B cell (primary cell): Measurements from ENCODE around the gene FURIN. TPM values are rescaled to one million over a fixed set of nuclear protein-coding genes. Genes with fewer than 3 reads are reported as not detected.
"Not testable (repeated sequence)": the region's sequence is repeated elsewhere in the genome, so short reads cannot be mapped to it uniquely, and the experiment has no call there.

ENCODE experiments used
- ATAC-seq: fragments of 200-7000 bp; cut with Tn5 transposase; one replicate; pipeline ENCODE4 v1.10.0; 2021; ENCODE audit warnings: low read depth, mild to moderate bottlenecking, moderate number of reproducible peaks, moderate library complexity
- CTCF ChIA-PET: fragments of 350-600 bp; sonication (Branson Sonifier 250); formaldehyde crosslinking; loops from one replicate; lab custom pipeline; 2021; ENCODE audit warnings: antibody characterized with exemption, inconsistent platforms; lab: Charles Lee
- POLR2A ChIA-PET: fragments of 350-600 bp; sonication (Branson Sonifier 250); formaldehyde crosslinking; loops from one replicate; lab custom pipeline; 2021; ENCODE audit warnings: antibody characterized with exemption; lab: Charles Lee
- DNase-seq: peaks from one replicate; pipeline ENCODE4 v3.0.0; 2013
- H2AFZ ChIP-seq: 2 replicates; pipeline ENCODE4 v1.6.1; 2012; ENCODE audit warnings: mild to moderate bottlenecking, low read depth, low read length; ENCODE audit not compliant: insufficient read depth, poor library complexity, severe bottlenecking
- H3K27ac ChIP-seq, 2 donors: 1 replicate in 1 of 2; 2 replicates in 1 of 2; pipeline ENCODE4 v1.5.1; 2012 to 2013; ENCODE audit warnings: low read length in 2 of 2, mild to moderate bottlenecking in 2 of 2, moderate library complexity in 1 of 2
- H3K27me3 ChIP-seq, 4 experiments: fragments of 200-600 bp in 1 of 4; sonication (generic) in 1 of 4; replicated peaks in 1 of 4; 1 replicate in 2 of 4; 2 replicates in 2 of 4; pipeline versions ENCODE4 v1.6.1 to v1.7.0; 2013 to 2016; ENCODE audit warnings: low read length in 3 of 4, mild to moderate bottlenecking in 2 of 4, mixed read lengths in 1 of 4, moderate library complexity in 1 of 4; ENCODE audit not compliant: insufficient read depth in 4 of 4, control insufficient read depth in 3 of 4; ENCODE audit errors: control extremely low read depth in 1 of 4
- H3K36me3 ChIP-seq, 2 experiments: replicated peaks in 1 of 2; 1 replicate in 1 of 2; 2 replicates in 1 of 2; pipeline versions ENCODE4 v1.6.1 to v1.7.1; 2013; ENCODE audit warnings: low read length in 1 of 2; ENCODE audit not compliant: insufficient read depth in 2 of 2, control insufficient read depth in 1 of 2; ENCODE audit errors: control extremely low read depth in 1 of 2, extremely low read depth in 1 of 2
- H3K4me1 ChIP-seq, 2 donors: fragments of 200-600 bp in 1 of 2; sonication (generic) in 1 of 2; 1 replicate in 1 of 2; 2 replicates in 1 of 2; pipeline versions ENCODE4 v1.5.1 to v1.6.1; 2013 to 2017; ENCODE audit warnings: low read length in 2 of 2; ENCODE audit not compliant: control insufficient read depth in 2 of 2, insufficient read depth in 2 of 2
- H3K4me2 ChIP-seq: replicated peaks from 2 replicates; pipeline ENCODE3; 2012; ENCODE audit warnings: mild to moderate bottlenecking, low read depth, low read length; ENCODE audit not compliant: poor library complexity, severe bottlenecking
- H3K4me3 ChIP-seq, 5 experiments: fragments of 200-600 bp in 1 of 5; sonication (generic) in 1 of 5; 1 replicate in 3 of 5; 2 replicates in 2 of 5; pipeline versions ENCODE4 v1.5.1 to v1.7.0; 2011 to 2016; ENCODE audit warnings: low read length in 4 of 5, mild to moderate bottlenecking in 4 of 5, low read depth in 2 of 5, control low read depth in 1 of 5, moderate library complexity in 1 of 5; ENCODE audit not compliant: insufficient read depth in 1 of 5; ENCODE audit errors: control extremely low read depth in 1 of 5, extremely low read depth in 1 of 5
- H3K79me2 ChIP-seq: fragments of 200-600 bp; sonication (generic); one replicate; pipeline ENCODE4 v1.6.0; 2016; ENCODE audit warnings: low read length; ENCODE audit not compliant: control insufficient read depth, insufficient read depth
- H3K9ac ChIP-seq: fragments of 200-600 bp; sonication (generic); 2 replicates; pipeline ENCODE4 v1.6.1; 2017; ENCODE audit warnings: mild to moderate bottlenecking, low read length, moderate library complexity
- H3K9me3 ChIP-seq, 3 donors: one replicate each; pipeline versions ENCODE4 v1.6.1 to v1.7.1; 2013; ENCODE audit warnings: low read length in 2 of 3; ENCODE audit not compliant: control insufficient read depth in 2 of 3, insufficient read depth in 1 of 3; ENCODE audit errors: control extremely low read depth in 1 of 3
- H4K20me1 ChIP-seq: 2 replicates; pipeline ENCODE4 v1.6.0; 2012; ENCODE audit warnings: mild to moderate bottlenecking, low read length; ENCODE audit not compliant: insufficient read depth, control insufficient read depth, poor library complexity, severe bottlenecking
- H3K27ac Mint-ChIP-seq: one replicate; pipeline ENCODE4 v1.8.0; 2021; ENCODE audit warnings: mixed read lengths
- H3K27me3 Mint-ChIP-seq: one replicate; pipeline ENCODE4 v1.8.0; 2021; ENCODE audit warnings: mixed read lengths
- H3K4me1 Mint-ChIP-seq: one replicate; pipeline ENCODE4 v1.8.0; 2021; ENCODE audit warnings: mixed read lengths
- H3K4me3 Mint-ChIP-seq: one replicate; pipeline ENCODE4 v1.8.0; 2021; ENCODE audit warnings: mixed read lengths
- H3K9me3 Mint-ChIP-seq: one replicate; pipeline ENCODE4 v1.8.0; 2022; ENCODE audit warnings: mixed read lengths; ENCODE audit not compliant: insufficient read depth
- EZH2 ChIP-seq: IDR thresholded peaks from 2 replicates; pipeline ENCODE4 v1.6.1; 2012; ENCODE audit warnings: borderline replicate concordance, low read depth, mild to moderate bottlenecking, moderate library complexity, low read length; ENCODE audit not compliant: insufficient read depth, poor library complexity, severe bottlenecking
- WGBS: methylation state at CpG from one replicate; pipeline ENCODE4 v1.1.5; 2013; ENCODE audit warnings: missing lambda C conversion rate; ENCODE audit not compliant: insufficient coverage; 5-methylcytosine and 5-hydroxymethylcytosine counted together
- intact Hi-C: fragments of 100-400 bp; cut with micrococcal nuclease; formaldehyde crosslinking; loops from one replicate; pipeline ENCODE4 v1.10.0; 2022
- polyA plus RNA-seq: library from polyadenylated mRNA; depleted of rRNA; stranded (reverse); fragments of >200 nt; gene quantifications from 2 replicates; pipeline ENCODE4 v1.2.3, GENCODE V29; 2012
- total RNA-seq, 2 donors: library from RNA; stranded (reverse); fragments of 120-200 nt in 1 of 2; gene quantifications; 1 replicate in 1 of 2; 2 replicates in 1 of 2; pipeline versions ENCODE4 v1.2.3 to v1.2.4, GENCODE V29; 2013 to 2022
- TF ChIP-seq, protein P1 (sequence below): fragments of 200-600 bp; IDR thresholded peaks from one replicate; pipeline ENCODE4 v1.8.0; 2022; ENCODE audit warnings: antibody characterized with exemption, mild to moderate bottlenecking

Gene FURIN
- total and polyA plus RNA-seq, 2 donors (not counting 1 experiment from before 2014, with no cell fraction given): 31.6 to 66.7 TPM

DNA sequence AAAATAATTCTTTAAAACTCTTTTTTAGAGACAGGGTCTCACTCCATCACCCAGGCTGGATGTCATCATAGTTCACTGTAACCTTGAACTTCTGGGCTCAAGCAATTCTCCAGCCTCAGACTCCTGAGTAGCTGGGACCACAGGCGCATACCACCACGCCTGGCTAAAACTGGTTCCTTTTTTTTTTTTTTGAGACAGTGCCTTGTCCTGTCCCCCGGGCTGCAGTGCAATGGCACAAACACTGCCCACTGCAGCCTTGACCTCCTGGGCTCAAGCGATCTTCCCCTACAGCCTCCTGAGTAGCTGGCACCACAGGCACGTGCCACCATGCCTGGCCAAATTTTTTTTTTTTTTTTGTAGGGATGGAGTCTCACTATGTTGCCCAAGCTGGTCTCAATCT, 23.7 kb upstream of the FURIN start:
- intact Hi-C loops: loop anchor here (1.0 kb wide), 1 partner anchor 9 kb away; no protein-coding TSS in a partner anchor
- Histone ChIP-seq H3K36me3 (no peaks in the 10 kb centered on the region), H3K27me3 (no peaks in the 10 kb centered on the region), H3K79me2 (peaks cover 6% of the 10 kb centered on the region), H3K9ac (no peak overlapping the region), H2AFZ (no peak overlapping the region), H3K4me1 (peaks cover 20 to 27% of the 10 kb centered on the region in 2 donors), H3K4me2 (peak overlapping the region; percentile 32), H4K20me1 (no peaks in the 10 kb centered on the region), H3K4me3 (no peak overlapping the region), H3K9me3 (no peaks in the 10 kb centered on the region), H3K27ac (no peak overlapping the region)
- peaks cover 27% of the 10 kb centered on the region for H3K4me1 Mint-ChIP-seq
- no peaks in the 10 kb centered on the region for H3K27me3 Mint-ChIP-seq
- TF ChIP-seq, protein P1, sequence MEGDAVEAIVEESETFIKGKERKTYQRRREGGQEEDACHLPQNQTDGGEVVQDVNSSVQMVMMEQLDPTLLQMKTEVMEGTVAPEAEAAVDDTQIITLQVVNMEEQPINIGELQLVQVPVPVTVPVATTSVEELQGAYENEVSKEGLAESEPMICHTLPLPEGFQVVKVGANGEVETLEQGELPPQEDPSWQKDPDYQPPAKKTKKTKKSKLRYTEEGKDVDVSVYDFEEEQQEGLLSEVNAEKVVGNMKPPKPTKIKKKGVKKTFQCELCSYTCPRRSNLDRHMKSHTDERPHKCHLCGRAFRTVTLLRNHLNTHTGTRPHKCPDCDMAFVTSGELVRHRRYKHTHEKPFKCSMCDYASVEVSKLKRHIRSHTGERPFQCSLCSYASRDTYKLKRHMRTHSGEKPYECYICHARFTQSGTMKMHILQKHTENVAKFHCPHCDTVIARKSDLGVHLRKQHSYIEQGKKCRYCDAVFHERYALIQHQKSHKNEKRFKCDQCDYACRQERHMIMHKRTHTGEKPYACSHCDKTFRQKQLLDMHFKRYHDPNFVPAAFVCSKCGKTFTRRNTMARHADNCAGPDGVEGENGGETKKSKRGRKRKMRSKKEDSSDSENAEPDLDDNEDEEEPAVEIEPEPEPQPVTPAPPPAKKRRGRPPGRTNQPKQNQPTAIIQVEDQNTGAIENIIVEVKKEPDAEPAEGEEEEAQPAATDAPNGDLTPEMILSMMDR: no peak
- no peak for TF ChIP-seq EZH2
- peak overlapping the region; percentile 79 for H3K27ac Mint-ChIP-seq
- CTCF ChIA-PET: interaction anchor here (0.7 to 2.7 kb wide), 6 partner anchors 8 to 464 kb away, joined by 3 to 12 read pairs (median 4); partner anchors contain the start of gene FES
- H3K9me3 Mint-ChIP-seq: no peaks in the 10 kb centered on the region
- H3K4me3 Mint-ChIP-seq: peak overlapping the region; percentile 14
- WGBS: 80% methylated on average over 4 of the region's 5 CpGs
- no peak for DNase-seq
- POLR2A ChIA-PET: interaction anchor here (0.7 to 1.6 kb wide), 4 partner anchors 10 to 62 kb away, joined by 3 to 5 read pairs (median 4); no protein-coding TSS in a partner anchor
- peak; percentile 16 for ATAC-seq

DNA sequence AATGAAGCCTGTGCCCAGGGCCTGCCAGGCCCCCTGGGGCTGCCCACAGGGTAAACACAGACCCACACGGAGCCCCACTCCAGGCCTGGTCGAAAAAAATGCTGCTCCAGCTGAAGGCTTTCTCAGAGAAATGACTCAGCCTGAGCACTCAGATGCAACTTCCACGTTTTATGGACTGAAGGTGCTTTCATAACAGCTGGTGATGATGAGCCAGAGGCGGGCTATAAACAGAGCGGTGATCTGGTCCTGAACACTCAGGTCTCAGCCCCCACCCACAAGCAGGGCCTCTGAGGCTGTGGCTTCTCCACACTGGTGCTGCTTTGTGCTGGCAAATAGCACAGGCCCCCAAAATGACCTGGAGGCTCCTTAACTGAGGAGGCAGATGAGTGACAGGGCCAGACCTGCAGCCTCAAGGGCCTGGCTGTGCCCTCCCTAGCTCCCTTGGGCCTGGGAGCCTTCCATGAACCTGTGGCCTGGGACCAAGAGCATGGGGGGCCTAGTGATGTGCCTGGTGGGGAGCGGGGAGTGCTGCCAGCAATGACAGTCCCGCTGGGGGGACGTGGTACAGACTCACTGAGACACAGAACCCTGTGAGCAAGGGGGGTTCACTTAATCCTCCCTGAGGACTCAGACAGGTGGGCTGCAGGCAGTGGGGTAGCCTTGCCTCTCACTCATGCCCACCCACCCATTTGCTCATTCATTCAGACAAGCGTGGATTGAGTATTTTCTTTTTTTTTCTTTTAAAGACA, 23.0 kb upstream of the FURIN start:
- ATAC-seq (peak; percentile 93), DNase-seq (peak; percentile 60)
- Histone ChIP-seq H3K9me3 (no peaks in the 10 kb centered on the region), H3K4me3 (no peak overlapping the region), H2AFZ (peak overlapping the region; percentile 12), H3K4me1 (peaks cover 14 to 20% of the 10 kb centered on the region in 2 donors), H3K9ac (no peak overlapping the region), H3K4me2 (peak overlapping the region; percentile 32), H3K79me2 (no peaks in the 10 kb centered on the region), H4K20me1 (no peaks in the 10 kb centered on the region), H3K27me3 (no peaks in the 10 kb centered on the region), H3K27ac (no peak overlapping the region), H3K36me3 (no peaks in the 10 kb centered on the region)
- H3K27me3 Mint-ChIP-seq: no peaks in the 10 kb centered on the region
- peak overlapping the region; percentile 14 for H3K4me3 Mint-ChIP-seq
- H3K4me1 Mint-ChIP-seq: peaks cover 22% of the 10 kb centered on the region
- intact Hi-C loops: loop anchor here (1.0 kb wide), 1 partner anchor 8 kb away; no protein-coding TSS in a partner anchor
- WGBS: 41% methylated on average over 5 of the region's 9 CpGs
- peak overlapping the region; percentile 79 for H3K27ac Mint-ChIP-seq
- no peaks in the 10 kb centered on the region for H3K9me3 Mint-ChIP-seq
- CTCF ChIA-PET: interaction anchor here (0.7 to 2.7 kb wide), 6 partner anchors 9 to 465 kb away, joined by 3 to 12 read pairs (median 4); partner anchors contain the start of gene FES
- no peak for TF ChIP-seq EZH2
- POLR2A ChIA-PET: interaction anchor here (0.6 to 1.6 kb wide), 5 partner anchors 9 to 62 kb away, joined by 3 to 4 read pairs (median 3); no protein-coding TSS in a partner anchor

GRCh38 chr15:90849424-90849823, 19.0 kb upstream of the FURIN start:
- H4K20me1 ChIP-seq, H3K27me3 Mint-ChIP-seq, H3K9me3 ChIP-seq, H3K27ac ChIP-seq, intact Hi-C loops, H3K4me3 ChIP-seq, H3K79me2 ChIP-seq, DNase-seq, H3K4me2 ChIP-seq, H3K4me3 Mint-ChIP-seq, H2AFZ ChIP-seq, H3K9ac ChIP-seq, H3K27ac Mint-ChIP-seq, H3K27me3 ChIP-seq, ATAC-seq, H3K36me3 ChIP-seq, H3K9me3 Mint-ChIP-seq: not testable (repeated sequence)
- POLR2A ChIA-PET: interaction anchor here (0.9 kb wide), 1 partner anchor 36 kb away, joined by 4 read pairs; no protein-coding TSS in a partner anchor
- peaks cover 50% of the 10 kb centered on the region for H3K4me1 Mint-ChIP-seq
- peaks cover 48 to 53% of the 10 kb centered on the region in 2 donors for H3K4me1 ChIP-seq
- no CpG with 5 or more reads among the region's 1 CpG for WGBS
- CTCF ChIA-PET: interaction anchor here (0.7 to 2.5 kb wide), 4 partner anchors 10 to 36 kb away, joined by 4 to 12 read pairs (median 6); no protein-coding TSS in a partner anchor
